NCI-H1694 treated with DMSO at 0.1 percent for 48 hours (cell line): ENCODE measurements around the gene ARNT2.
"Not testable (repeated sequence)": the region's sequence is repeated elsewhere in the genome, so short reads cannot be mapped to it uniquely, and the experiment has no call there.

Experiments
- DNase-seq: peaks from one replicate; lab custom pipeline; 2025; lab: John Stamatoyannopoulos, UW

Gene ARNT2

GRCh38 chr15:80404057-80404760 lies at the start of gene ARNT2:
ARNT2 (plus strand) TSS chr15:80404382; CDS start chr15:80404516, 134 bp downstream.
- no peak for DNase-seq

DNA sequence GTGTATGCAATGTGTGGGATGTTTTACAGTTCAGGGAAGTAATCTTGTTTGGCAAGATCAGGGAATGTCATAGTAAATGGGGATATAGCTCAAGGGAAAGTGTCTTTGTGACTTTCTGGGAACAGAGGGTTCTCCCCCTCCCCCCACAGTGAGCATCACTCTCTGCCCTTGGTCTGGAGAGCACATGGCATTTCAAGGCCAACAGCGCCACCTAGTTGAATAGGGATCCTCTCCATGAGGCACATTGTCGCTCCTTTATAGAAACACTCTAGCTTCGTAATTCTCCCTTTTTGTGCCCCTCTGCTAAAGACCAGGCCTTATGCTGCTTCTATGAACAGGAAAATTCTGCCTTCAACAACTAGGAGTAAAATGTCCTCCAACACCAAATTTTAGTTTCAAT lies 37.1 kb upstream of the ARNT2 start:
- DNase-seq: peak; percentile 7

DNA sequence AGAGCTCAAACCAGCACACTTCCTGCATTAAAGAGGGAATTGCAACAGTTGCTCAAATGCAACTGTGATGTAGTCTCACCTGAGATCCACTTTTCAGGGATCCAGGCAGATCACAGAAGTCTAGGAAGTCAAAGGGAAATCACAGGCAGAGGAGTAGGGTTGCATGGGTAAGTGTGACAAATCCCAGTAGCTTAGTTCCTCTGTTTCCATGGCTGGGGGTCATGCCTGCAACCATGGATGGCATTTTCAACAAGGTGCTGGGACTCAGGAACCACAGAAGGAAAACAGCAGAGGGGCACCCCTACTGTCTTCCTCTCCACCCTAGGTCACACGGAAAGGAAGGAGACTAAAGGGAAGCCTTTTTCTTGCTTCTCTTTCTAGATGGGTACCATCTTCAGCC lies 36.5 kb upstream of the ARNT2 start:
- no peak for DNase-seq

DNA sequence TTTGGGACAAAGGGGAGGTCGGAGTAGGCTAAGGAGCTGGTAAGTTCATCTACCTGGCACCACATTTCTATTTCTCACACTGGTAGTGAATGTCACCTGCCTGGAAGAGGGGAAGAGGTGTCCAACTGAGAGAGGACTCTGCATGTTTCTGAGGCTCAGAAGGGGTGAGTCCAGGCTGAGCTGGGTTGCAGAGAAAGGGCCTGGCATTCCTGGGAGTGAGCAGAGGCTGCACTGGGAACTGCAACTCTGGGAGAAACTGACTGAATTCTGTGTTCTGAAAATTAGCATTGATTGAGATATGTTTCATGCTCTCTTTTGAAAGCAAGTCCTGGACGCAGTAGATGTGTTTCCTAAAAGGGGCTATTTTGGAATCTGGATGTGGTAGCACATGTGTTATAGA lies 32.3 kb upstream of the ARNT2 start:
- DNase-seq: no peak

GRCh38 chr15:80374441-80374840 lies 29.7 kb upstream of the ARNT2 start:
- no peak for DNase-seq

DNA sequence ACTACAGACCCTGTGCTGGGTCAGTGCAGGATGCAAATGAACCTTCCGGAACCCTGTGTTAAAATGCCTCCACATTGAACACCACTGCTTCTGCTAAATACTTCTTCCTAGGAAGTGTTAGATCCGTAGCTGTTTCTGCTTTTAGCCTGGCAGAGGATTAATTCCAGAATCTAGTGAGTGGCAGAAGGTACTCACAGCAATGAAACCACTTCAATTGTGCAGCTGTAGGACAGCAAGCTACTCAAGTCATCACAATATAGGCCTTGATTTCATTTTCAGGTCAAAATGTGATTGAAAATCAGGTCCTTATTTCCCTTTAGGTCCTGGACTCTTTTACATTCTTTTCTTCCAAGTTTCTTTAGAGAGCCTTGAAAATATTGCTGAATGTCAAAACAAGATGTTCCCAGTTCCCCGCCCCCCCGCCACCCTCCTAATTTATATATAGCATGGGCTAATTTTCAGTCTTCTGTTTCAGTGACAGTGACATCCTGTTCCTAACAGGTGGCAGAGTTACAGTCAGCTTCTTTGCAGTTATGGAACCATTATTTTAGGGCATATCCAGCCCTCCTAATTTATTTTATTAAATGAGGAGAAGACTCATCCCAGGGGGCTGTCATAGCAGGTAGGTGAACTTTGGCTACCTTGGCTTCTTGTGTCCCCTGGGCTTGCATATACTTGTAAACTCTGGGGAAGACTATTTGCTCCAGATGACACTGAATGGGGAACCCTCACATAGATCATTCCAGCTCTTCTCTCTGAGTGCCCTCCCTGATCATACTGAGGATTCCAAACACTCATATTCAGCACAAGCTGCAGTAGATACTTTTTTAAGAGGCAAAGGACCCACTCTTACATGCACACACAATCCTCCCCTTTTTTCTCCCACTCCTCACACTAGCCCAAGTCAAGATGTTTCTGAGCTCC lies 28.0 kb upstream of the ARNT2 start:
- no peak for DNase-seq

DNA sequence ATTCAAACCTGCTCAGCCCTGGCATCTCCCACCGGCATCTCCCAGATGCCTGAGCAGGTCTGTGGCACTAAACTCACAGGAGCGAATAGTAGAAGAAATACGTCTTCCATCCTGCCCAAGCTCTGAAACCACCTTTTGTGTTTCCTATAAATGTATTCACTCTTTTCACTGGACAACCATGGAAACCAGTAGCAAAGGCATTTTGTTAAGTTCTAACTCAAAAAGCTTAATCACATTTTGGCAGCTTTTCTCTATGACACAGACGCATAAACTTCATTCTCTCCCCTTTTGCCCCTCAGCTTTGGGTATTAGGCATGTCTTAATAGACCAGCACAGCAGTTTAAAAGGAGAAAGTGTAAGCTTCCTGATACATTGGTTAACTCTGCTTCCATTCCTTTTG lies 24.5 kb upstream of the ARNT2 start:
- DNase-seq: no peak

- DNase-seq: no peak
Observed at GRCh38 chr15:80380154-80380553, 24.0 kb upstream of the ARNT2 start.

GRCh38 chr15:80382285-80382684 lies 21.9 kb upstream of the ARNT2 start:
- DNase-seq: no peak

DNA sequence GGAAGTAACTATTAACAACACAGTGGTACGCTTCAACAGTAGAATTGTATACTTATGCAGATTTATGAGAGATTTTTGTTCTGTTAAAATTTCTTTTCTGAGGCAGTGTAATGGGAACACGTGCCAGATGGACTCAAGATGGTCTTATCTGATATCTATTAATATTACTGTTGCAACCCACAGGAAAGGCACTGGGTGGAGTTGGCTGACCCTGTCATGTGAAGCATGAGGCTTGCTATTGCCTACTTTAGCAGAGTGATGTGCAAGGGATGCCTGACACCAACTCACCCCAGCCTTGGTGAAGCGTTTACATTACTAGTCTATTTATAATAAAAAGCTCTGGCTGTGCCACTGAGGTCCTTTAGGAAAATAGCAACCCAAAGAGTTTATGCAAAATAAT lies 19.8 kb upstream of the ARNT2 start:
- DNase-seq: no peak

- no peak for DNase-seq
Observed at GRCh38 chr15:80386151-80386550, 18.0 kb upstream of the ARNT2 start.

DNA sequence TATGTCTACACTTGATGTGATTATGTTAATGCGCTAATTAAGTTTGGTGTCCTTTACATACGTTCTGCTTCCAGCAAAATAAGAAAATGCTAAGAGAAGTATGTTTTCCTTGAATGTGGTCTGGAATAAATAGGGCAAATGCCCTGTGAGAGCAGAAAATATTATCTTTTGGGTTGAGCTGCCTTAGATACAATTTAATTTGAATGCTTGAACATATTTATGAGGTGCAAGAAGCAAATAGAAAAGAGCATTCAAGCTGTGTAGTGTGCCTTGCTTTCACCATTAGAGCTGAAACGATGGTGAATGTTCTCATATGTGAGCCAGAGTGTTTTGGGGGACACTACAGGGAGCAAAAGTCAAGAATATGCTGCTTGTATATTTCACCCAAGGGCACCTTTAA lies 15.9 kb upstream of the ARNT2 start:
- no peak for DNase-seq

- DNase-seq: no peak
Observed at GRCh38 chr15:80389370-80389769, 14.8 kb upstream of the ARNT2 start.

- not testable (repeated sequence) for DNase-seq
Observed at GRCh38 chr15:80390942-80391341, 13.2 kb upstream of the ARNT2 start.

- DNase-seq: no peak
Observed at GRCh38 chr15:80395616-80396015, 8.6 kb upstream of the ARNT2 start.

DNA sequence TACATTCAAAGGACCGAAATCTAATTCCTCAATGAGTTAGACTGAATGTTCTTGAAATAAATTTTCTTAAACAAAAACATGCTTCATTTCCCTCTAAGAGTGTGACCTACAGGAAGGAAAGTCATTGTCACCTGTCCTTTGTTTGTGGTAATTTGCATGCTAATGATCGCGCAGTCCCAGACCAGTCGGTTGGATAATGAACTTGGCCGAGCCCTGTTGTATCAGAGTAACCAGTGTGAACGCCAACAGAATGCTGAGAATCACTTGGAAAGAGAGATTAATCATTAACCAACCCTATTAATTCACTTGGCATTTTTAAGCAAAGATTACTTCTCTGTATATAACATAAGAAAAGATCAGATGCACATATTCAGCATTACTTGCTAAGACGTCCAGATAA lies 8.1 kb upstream of the ARNT2 start:
- no peak for DNase-seq

GRCh38 chr15:80399508-80399907 lies 4.7 kb upstream of the ARNT2 start:
- DNase-seq: no peak

DNA sequence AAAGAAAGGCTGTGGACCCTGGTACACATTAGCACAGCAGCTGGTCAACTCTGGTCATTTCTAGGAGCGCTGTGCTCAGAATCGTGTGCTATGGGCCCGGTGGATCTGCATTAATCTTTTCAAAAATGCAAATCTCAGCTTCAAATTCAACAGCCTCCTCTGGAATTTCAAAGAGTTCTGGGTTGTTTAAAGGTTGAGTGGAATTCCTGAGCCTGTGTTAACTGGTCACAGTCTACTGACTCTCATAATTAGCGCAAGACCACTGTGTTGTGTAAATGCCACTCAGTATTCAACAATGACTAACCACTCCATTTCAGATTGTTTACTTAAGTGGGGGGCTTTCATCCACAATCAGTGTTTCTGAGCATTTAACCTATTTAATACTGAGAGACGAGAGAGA lies 2.7 kb upstream of the ARNT2 start:
- DNase-seq: no peak

GRCh38 chr15:80402339-80402738 lies 1.8 kb upstream of the ARNT2 start:
- no peak for DNase-seq

DNA sequence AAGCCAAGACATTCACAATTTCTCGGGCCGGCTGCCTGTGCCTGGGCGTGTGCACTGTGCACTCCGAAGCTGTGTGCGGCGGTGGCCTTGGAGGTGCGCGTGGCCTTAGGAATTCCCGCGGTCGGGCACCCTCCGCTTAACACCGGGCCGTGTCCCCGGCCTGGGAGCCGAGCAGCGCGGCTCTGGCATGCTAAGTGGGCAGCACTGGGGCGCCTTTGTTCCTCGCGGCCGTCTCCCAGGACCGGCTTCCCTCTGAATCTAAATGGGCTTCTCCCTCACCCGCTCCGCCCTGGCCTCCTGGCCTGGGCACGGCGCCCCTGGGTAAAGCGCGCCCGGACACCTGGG lies 498 bp upstream of the ARNT2 start:
- DNase-seq: no peak

GRCh38 chr15:80404761-80405553 lies 775 bp downstream of the ARNT2 start:
- DNase-seq: peak; percentile 9

GRCh38 chr15:80405554-80405850 lies 1.3 kb downstream of the ARNT2 start:
- DNase-seq: no peak

DNA sequence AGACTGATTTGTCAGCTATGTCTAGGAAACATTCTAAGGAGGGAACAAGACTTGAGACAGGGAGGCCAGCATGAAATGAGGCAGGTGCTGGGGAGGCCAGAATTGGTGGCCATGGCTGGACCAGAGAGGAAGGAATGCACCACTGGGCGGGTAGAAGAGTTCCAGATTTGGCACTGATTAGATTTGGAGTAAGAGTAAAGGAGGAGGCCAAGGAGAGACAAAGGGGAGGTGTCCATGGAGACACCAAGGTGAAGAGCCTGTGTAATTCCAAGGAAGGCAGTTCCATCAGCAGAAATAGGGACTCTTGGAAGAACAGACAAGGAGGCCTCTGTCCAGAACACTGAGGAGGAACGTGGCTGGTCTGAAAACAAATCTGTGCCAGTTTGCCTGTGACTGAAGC lies 1.8 kb downstream of the ARNT2 start:
- no peak for DNase-seq
